ENCODE measurements around the gene IFIT1. TPM values are rescaled to one million over a fixed set of nuclear protein-coding genes. Genes with fewer than 3 reads are reported as not detected.

IFIT1 gene
- total and polyA plus RNA-seq, 2 experiments from 2014 or later: 1.5 to 3.9 TPM

GRCh38 chr10:89395141-89395540 is 2.7 kb downstream of the IFIT1 start:
- no peak overlapping the region for H3K27ac ChIP-seq (ENCODE audit: low read depth)

More at GRCh38 chr10:89395141-89395540, 2.7 kb downstream of the IFIT1 start:
- H4K20me1 ChIP-seq (replicated peaks; ENCODE audit: insufficient read depth): no peaks in the 10 kb centered on the region
- peaks cover 8% of the 10 kb centered on the region for H3K4me1 ChIP-seq (ENCODE audit: insufficient read depth)
- ATAC-seq (no peak), DNase-seq (ENCODE audit: low spot score) (no peak)
- Mint-ChIP-seq H3K4me1 (peaks cover 7% of the 10 kb centered on the region; the same call in 2 of the 3 replicates), H3K36me3 (ENCODE audit: low read depth) (peaks cover 5% of the 10 kb centered on the region; the same call in 2 of the 3 replicates), H3K9me3 (peaks cover 8% of the 10 kb centered on the region; the same call in 2 of the 3 replicates), H3K27me3 (ENCODE audit: insufficient read depth, low read depth, poor library complexity) (no peaks in the 10 kb centered on the region), H3K4me3 (no peak overlapping the region), H3K27ac (no peak overlapping the region)
- no peaks in the 10 kb centered on the region for H3K36me3 ChIP-seq (ENCODE audit: insufficient read depth)
- H3K4me2 ChIP-seq: no peak overlapping the region
- TF ChIP-seq, protein P1, sequence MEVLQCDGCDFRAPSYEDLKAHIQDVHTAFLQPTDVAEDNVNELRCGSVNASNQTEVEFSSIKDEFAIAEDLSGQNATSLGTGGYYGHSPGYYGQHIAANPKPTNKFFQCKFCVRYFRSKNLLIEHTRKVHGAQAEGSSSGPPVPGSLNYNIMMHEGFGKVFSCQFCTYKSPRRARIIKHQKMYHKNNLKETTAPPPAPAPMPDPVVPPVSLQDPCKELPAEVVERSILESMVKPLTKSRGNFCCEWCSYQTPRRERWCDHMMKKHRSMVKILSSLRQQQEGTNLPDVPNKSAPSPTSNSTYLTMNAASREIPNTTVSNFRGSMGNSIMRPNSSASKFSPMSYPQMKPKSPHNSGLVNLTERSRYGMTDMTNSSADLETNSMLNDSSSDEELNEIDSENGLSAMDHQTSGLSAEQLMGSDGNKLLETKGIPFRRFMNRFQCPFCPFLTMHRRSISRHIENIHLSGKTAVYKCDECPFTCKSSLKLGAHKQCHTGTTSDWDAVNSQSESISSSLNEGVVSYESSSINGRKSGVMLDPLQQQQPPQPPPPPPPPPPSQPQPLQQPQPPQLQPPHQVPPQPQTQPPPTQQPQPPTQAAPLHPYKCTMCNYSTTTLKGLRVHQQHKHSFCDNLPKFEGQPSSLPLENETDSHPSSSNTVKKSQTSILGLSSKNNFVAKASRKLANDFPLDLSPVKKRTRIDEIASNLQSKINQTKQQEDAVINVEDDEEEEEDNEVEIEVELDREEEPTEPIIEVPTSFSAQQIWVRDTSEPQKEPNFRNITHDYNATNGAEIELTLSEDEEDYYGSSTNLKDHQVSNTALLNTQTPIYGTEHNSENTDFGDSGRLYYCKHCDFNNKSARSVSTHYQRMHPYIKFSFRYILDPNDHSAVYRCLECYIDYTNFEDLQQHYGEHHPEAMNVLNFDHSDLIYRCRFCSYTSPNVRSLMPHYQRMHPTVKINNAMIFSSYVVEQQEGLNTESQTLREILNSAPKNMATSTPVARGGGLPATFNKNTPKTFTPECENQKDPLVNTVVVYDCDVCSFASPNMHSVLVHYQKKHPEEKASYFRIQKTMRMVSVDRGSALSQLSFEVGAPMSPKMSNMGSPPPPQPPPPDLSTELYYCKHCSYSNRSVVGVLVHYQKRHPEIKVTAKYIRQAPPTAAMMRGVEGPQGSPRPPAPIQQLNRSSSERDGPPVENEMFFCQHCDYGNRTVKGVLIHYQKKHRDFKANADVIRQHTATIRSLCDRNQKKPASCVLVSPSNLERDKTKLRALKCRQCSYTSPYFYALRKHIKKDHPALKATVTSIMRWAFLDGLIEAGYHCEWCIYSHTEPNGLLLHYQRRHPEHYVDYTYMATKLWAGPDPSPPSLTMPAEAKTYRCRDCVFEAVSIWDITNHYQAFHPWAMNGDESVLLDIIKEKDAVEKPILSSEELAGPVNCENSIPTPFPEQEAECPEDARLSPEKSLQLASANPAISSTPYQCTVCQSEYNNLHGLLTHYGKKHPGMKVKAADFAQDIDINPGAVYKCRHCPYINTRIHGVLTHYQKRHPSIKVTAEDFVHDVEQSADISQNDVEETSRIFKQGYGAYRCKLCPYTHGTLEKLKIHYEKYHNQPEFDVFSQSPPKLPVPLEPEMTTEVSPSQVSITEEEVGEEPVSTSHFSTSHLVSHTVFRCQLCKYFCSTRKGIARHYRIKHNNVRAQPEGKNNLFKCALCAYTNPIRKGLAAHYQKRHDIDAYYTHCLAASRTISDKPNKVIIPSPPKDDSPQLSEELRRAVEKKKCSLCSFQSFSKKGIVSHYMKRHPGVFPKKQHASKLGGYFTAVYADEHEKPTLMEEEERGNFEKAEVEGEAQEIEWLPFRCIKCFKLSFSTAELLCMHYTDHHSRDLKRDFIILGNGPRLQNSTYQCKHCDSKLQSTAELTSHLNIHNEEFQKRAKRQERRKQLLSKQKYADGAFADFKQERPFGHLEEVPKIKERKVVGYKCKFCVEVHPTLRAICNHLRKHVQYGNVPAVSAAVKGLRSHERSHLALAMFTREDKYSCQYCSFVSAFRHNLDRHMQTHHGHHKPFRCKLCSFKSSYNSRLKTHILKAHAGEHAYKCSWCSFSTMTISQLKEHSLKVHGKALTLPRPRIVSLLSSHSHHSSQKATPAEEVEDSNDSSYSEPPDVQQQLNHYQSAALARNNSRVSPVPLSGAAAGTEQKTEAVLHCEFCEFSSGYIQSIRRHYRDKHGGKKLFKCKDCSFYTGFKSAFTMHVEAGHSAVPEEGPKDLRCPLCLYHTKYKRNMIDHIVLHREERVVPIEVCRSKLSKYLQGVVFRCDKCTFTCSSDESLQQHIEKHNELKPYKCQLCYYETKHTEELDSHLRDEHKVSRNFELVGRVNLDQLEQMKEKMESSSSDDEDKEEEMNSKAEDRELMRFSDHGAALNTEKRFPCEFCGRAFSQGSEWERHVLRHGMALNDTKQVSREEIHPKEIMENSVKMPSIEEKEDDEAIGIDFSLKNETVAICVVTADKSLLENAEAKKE (CRISPR knock-in tag; IDR thresholded peaks at IDR 0.05): no peak
- TF ChIP-seq, protein P2, sequence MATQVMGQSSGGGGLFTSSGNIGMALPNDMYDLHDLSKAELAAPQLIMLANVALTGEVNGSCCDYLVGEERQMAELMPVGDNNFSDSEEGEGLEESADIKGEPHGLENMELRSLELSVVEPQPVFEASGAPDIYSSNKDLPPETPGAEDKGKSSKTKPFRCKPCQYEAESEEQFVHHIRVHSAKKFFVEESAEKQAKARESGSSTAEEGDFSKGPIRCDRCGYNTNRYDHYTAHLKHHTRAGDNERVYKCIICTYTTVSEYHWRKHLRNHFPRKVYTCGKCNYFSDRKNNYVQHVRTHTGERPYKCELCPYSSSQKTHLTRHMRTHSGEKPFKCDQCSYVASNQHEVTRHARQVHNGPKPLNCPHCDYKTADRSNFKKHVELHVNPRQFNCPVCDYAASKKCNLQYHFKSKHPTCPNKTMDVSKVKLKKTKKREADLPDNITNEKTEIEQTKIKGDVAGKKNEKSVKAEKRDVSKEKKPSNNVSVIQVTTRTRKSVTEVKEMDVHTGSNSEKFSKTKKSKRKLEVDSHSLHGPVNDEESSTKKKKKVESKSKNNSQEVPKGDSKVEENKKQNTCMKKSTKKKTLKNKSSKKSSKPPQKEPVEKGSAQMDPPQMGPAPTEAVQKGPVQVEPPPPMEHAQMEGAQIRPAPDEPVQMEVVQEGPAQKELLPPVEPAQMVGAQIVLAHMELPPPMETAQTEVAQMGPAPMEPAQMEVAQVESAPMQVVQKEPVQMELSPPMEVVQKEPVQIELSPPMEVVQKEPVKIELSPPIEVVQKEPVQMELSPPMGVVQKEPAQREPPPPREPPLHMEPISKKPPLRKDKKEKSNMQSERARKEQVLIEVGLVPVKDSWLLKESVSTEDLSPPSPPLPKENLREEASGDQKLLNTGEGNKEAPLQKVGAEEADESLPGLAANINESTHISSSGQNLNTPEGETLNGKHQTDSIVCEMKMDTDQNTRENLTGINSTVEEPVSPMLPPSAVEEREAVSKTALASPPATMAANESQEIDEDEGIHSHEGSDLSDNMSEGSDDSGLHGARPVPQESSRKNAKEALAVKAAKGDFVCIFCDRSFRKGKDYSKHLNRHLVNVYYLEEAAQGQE (IDR thresholded peaks at IDR 0.05; ENCODE audit: unreplicated experiment): no peak
- no peak for TF ChIP-seq ETS1 (IDR thresholded peaks at IDR 0.05)
- TF ChIP-seq ZNF331 (CRISPR knock-in tag; IDR thresholded peaks at IDR 0.05; ENCODE audit: low read depth): no peak
- no peak for TF ChIP-seq CREB1 (CRISPR knock-in tag; IDR thresholded peaks at IDR 0.05; ENCODE audit: low read depth)
- TF ChIP-seq STAT1 (IDR thresholded peaks at IDR 0.05; ENCODE audit: unreplicated experiment): no peak
- TF ChIP-seq EZH2phosphoT487 (IDR thresholded peaks at IDR 0.05; ENCODE audit: unreplicated experiment): no peak
- TF ChIP-seq POLR2AphosphoS5 (IDR thresholded peaks at IDR 0.05; ENCODE audit: low read depth): no peak
- TF ChIP-seq ZNF114 (CRISPR knock-in tag; IDR thresholded peaks at IDR 0.05): no peak
- TF ChIP-seq JUNB (IDR thresholded peaks at IDR 0.05; ENCODE audit: unreplicated experiment): no peak
- no peak for TF ChIP-seq CTCF (conservative IDR thresholded peaks at IDR 0.05; ENCODE audit: low read depth in 2 of 2)
- no peak for TF ChIP-seq EZH2 (IDR thresholded peaks at IDR 0.05; ENCODE audit: low read depth, unreplicated experiment)
- H3K79me2 ChIP-seq (replicated peaks; ENCODE audit: insufficient read depth): no peaks in the 10 kb centered on the region
- no peak overlapping the region for H3K4me3 ChIP-seq
- no peaks in the 10 kb centered on the region for H3K27me3 ChIP-seq (ENCODE audit: insufficient read depth)
- no peak overlapping the region for H2AFZ ChIP-seq
- H3F3A ChIP-seq (replicated peaks; ENCODE audit: low read depth): no peaks in the 10 kb centered on the region
- no peaks in the 10 kb centered on the region for H3K9me2 ChIP-seq (ENCODE audit: insufficient read depth)
